ENCODE measurements around the gene HGFAC.

DNA sequence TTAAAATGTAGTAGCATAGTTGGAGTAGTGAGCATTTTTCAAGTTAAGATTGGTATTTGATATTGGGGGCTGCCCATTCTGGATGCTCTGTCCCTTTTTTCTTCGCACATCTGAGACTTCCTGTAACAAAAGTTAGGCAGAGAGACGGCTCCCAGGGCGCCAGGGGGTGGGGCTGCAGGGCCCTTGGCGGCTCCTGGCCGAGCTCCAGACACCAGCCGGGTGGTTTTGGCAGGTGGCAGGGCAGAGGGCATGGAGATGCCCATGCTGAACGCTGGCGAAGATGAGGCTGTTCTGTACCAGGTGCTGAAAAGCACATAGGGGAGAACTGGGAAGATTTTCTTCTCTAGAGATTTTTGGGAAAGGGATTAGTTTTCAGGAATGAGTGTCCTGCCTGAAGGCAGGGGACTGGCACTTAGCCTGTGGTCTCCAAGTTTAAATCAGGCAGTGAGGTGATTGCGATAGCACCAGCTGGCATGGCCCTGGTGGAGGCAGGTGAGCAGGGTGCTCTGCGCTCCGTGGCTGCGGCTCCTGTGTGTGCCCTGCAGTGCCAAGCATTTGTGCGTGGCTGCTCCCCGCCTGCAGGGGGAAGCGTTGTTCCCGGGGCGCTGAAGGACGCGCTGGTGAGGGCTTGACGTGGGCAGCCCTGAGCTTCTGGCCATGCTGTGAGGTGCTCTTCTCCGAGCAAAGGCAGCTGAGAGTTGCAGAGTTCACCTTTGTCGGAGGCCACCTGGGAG lies 23.6 kb upstream of the HGFAC start:
- TF ChIP-seq CREB1 (IDR thresholded peaks at IDR 0.05; ENCODE audit: low read depth): no peak
- TF ChIP-seq EP300 (IDR thresholded peaks at IDR 0.05; ENCODE audit: borderline replicate concordance): no peak
